ENCODE data around the gene FAM149B1. TPM values are rescaled to one million over a fixed set of nuclear protein-coding genes. Genes with fewer than 3 reads are reported as not detected.

Gene FAM149B1
- polyA plus RNA-seq, 1 experiment: 42.9 TPM

- CTCF ChIA-PET: no interaction called here
- Histone ChIP-seq H3K27me3 (ENCODE audit: control insufficient read depth, insufficient read depth, low read length) (no peaks in the 10 kb centered on the region), H3K4me3 (ENCODE audit: low read depth, low read length) (no peak overlapping the region), H3K9me3 (ENCODE audit: control insufficient read depth, insufficient read depth, low read length) (no peaks in the 10 kb centered on the region), H3K27ac (ENCODE audit: low read depth, low read length) (no peak overlapping the region)
- TF ChIP-seq CTCF (IDR thresholded peaks at IDR 0.05; ENCODE audit: low read depth, low read length): no peak
- no peak for DNase-seq (ENCODE audit: low read depth, low spot score)
- POLR2A ChIA-PET: no interaction called here
These were observed 57.6 kb downstream of the FAM149B1 start for GRCh38 chr10:73225518-73225917.

GRCh38 chr10:73226663-73227062, 58.7 kb downstream of the FAM149B1 start:
- no peak for TF ChIP-seq CTCF (IDR thresholded peaks at IDR 0.05; ENCODE audit: low read depth, low read length)
- Histone ChIP-seq H3K9me3 (ENCODE audit: control insufficient read depth, insufficient read depth, low read length) (no peaks in the 10 kb centered on the region), H3K4me3 (ENCODE audit: low read depth, low read length) (no peak overlapping the region), H3K27me3 (ENCODE audit: control insufficient read depth, insufficient read depth, low read length) (no peaks in the 10 kb centered on the region), H3K27ac (ENCODE audit: low read depth, low read length) (no peak overlapping the region)
- ChIA-PET CTCF (no interaction called here), POLR2A (no interaction called here)
- DNase-seq (ENCODE audit: low read depth, low spot score): no peak

GRCh38 chr10:73228247-73228646, 60.3 kb downstream of the FAM149B1 start:
- no peaks in the 10 kb centered on the region for H3K27me3 ChIP-seq (ENCODE audit: control insufficient read depth, insufficient read depth, low read length)
- DNase-seq (ENCODE audit: low read depth, low spot score): no peak
- POLR2A ChIA-PET: no interaction called here

GRCh38 chr10:73229567-73229966, 61.6 kb downstream of the FAM149B1 start:
- POLR2A ChIA-PET: no interaction called here

More at GRCh38 chr10:73228247-73228646, 60.3 kb downstream of the FAM149B1 start:
- Histone ChIP-seq H3K4me3 (ENCODE audit: low read depth, low read length) (no peak overlapping the region), H3K27ac (ENCODE audit: low read depth, low read length) (no peak overlapping the region), H3K9me3 (ENCODE audit: control insufficient read depth, insufficient read depth, low read length) (no peaks in the 10 kb centered on the region)
- TF ChIP-seq CTCF (IDR thresholded peaks at IDR 0.05; ENCODE audit: low read depth, low read length): no peak
- CTCF ChIA-PET: interaction anchor here (0.6 kb wide), 1 partner anchor 11 kb away, joined by 4 read pairs; no protein-coding TSS in a partner anchor

GRCh38 chr10:73232887-73233286, 65.0 kb downstream of the FAM149B1 start:
- Histone ChIP-seq H3K27me3 (ENCODE audit: control insufficient read depth, insufficient read depth, low read length) (no peaks in the 10 kb centered on the region), H3K4me3 (ENCODE audit: low read depth, low read length) (no peak overlapping the region), H3K27ac (ENCODE audit: low read depth, low read length) (no peak overlapping the region), H3K9me3 (ENCODE audit: control insufficient read depth, insufficient read depth, low read length) (no peaks in the 10 kb centered on the region)
- no peak for DNase-seq (ENCODE audit: low read depth, low spot score)
- ChIA-PET POLR2A (no interaction called here), CTCF (no interaction called here)
- peak; percentile 22 for TF ChIP-seq CTCF (IDR thresholded peaks at IDR 0.05; ENCODE audit: low read depth, low read length)

More at GRCh38 chr10:73229567-73229966, 61.6 kb downstream of the FAM149B1 start:
- H3K27ac ChIP-seq (ENCODE audit: low read depth, low read length): no peak overlapping the region
- no peak overlapping the region for H3K4me3 ChIP-seq (ENCODE audit: low read depth, low read length)
- no peaks in the 10 kb centered on the region for H3K27me3 ChIP-seq (ENCODE audit: control insufficient read depth, insufficient read depth, low read length)
- TF ChIP-seq CTCF (IDR thresholded peaks at IDR 0.05; ENCODE audit: low read depth, low read length): no peak
- CTCF ChIA-PET: interaction anchor here (0.6 to 1.2 kb wide), 2 partner anchors 28 to 70 kb away, joined by 3 read pairs; no protein-coding TSS in a partner anchor
- no peak for DNase-seq (ENCODE audit: low read depth, low spot score)
- no peaks in the 10 kb centered on the region for H3K9me3 ChIP-seq (ENCODE audit: control insufficient read depth, insufficient read depth, low read length)
